SU-DHL-6 (cell line): ENCODE data around the gene EVPL.

ENCODE experiments used
- H2AFZ ChIP-seq: fragments of 200-600 bp; sonication (generic); 2 replicates; pipeline ENCODE4 v1.6.1; 2014; ENCODE audit warnings: low read depth, mild to moderate bottlenecking, moderate library complexity, mixed read lengths, antibody characterized with exemption, low read length; ENCODE audit not compliant: severe bottlenecking
- H3F3A ChIP-seq: fragments of 200-600 bp; shearing (Covaris generic); 2 replicates; pipeline ENCODE4 v1.6.0; 2016; ENCODE audit warnings: antibody characterized with exemption, mild to moderate bottlenecking; ENCODE audit not compliant: insufficient read depth
- H3K27ac ChIP-seq: fragments of 200-600 bp; sonication (generic); 2 replicates; pipeline ENCODE4 v1.5.1; 2016; ENCODE audit warnings: low read depth, mild to moderate bottlenecking, low read length, moderate library complexity, mixed read lengths
- H3K27me3 ChIP-seq: fragments of 200-600 bp; sonication (generic), shearing (Covaris generic); 2 replicates; pipeline ENCODE4 v1.6.0; 2014; ENCODE audit warnings: mild to moderate bottlenecking, low read length
- H3K36me3 ChIP-seq: fragments of 200-600 bp; sonication (generic); 2 replicates; pipeline ENCODE4 v1.6.1; 2014; ENCODE audit warnings: mild to moderate bottlenecking, low read length, mixed read lengths
- H3K4me2 ChIP-seq: fragments of 300-600, 200-600 bp; shearing (Covaris generic), sonication (generic); 2 replicates; pipeline ENCODE4 v1.6.0; 2014; ENCODE audit warnings: low read length, low read depth, mild to moderate bottlenecking; ENCODE audit not compliant: poor library complexity, severe bottlenecking
- H3K4me3 ChIP-seq: fragments of 200-600 bp; sonication (generic); 2 replicates; pipeline ENCODE4 v1.5.1; 2014; ENCODE audit warnings: antibody characterized with exemption, low read length, mild to moderate bottlenecking, mixed read lengths; ENCODE audit not compliant: insufficient read depth, poor library complexity, severe bottlenecking
- H3K79me2 ChIP-seq: fragments of 200-600 bp; sonication (generic); 2 replicates; pipeline ENCODE4 v1.6.1; 2014; ENCODE audit warnings: mild to moderate bottlenecking, low read length, moderate library complexity; ENCODE audit not compliant: insufficient read depth
- H3K9ac ChIP-seq: fragments of 200-600 bp; sonication (generic); 2 replicates; pipeline ENCODE4 v1.7.0; 2014; ENCODE audit warnings: mild to moderate bottlenecking, low read length
- H3K9me2 ChIP-seq: fragments of 200-600 bp; sonication (generic); replicated peaks from 2 replicates; pipeline ENCODE4 v1.6.1; 2014; ENCODE audit warnings: low read length; ENCODE audit not compliant: insufficient read depth
- H3K9me3 ChIP-seq: fragments of 200-600 bp; sonication (generic); 2 replicates; pipeline ENCODE4 v1.6.1; 2014; ENCODE audit warnings: low read length, mixed read lengths; ENCODE audit not compliant: insufficient read depth
- H4K20me1 ChIP-seq: fragments of 200-600 bp; sonication (generic); 2 replicates; pipeline ENCODE4 v1.6.1; 2014; ENCODE audit warnings: low read depth, mild to moderate bottlenecking, antibody characterized with exemption, low read length, moderate library complexity, mixed read lengths
- EZH2phosphoT487 ChIP-seq: fragments of 200-600 bp; sonication (generic), shearing (Covaris generic); conservative IDR thresholded peaks from 2 replicates; pipeline ENCODE4 v1.6.1; 2018; ENCODE audit warnings: mild to moderate bottlenecking, antibody characterized with exemption, low read length, moderate library complexity, mixed read lengths
- TF ChIP-seq, protein P1 (sequence below): fragments of 200-600 bp; sonication (generic); IDR thresholded peaks from one replicate; pipeline ENCODE4 v1.5.1; 2017; ENCODE audit warnings: antibody characterized with exemption, mild to moderate bottlenecking, low read length, moderate library complexity; ENCODE audit not compliant: insufficient read depth, poor library complexity, severe bottlenecking

EVPL gene

DNA sequence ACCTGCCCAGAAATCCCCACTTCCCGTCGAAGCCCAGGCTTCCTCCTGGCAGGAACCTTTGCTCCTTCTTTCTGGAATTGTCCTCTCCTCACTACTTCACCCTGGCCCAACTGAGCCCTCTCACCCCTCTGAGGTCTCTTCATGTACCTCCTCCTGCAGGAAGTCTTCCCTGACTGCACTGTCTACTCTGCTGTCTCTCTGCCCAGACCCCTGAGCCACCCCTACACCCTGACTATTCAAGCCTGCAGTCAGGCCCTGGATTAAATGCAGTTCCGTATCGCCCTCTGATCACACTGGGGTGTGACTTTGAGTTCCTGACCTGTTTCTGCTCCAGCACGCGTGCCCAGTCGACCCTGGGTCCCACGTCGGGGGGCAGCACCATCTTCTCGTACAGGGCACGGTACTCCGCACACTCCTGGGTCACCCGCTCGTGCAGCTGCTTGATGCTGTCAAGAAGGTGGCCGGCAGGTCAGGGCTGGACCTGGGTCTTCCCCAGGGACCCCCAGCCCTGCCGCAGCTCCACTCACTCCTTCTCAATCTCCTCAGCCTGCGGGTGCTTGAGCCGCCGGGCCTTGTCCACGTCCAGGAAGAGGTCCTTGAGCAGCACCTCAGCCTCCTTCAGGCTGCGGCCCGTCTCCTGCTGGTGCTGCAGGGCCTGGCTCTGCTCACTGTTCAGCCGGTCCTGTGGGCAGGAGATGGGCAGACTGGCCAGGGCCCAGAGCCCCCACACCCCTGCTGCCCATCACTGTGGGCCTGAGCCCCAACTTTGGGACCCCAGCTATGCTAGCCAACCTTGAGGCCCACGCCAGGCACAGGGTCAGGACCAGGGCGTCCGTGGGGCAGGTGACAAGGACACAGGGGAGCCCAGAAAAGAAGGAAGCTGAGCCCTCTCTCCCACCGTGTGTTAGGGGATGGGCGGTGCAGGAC, 3.9 kb downstream of the EVPL start:
- H3K9ac ChIP-seq = no peak overlapping the region
- no peak overlapping the region for H3K4me3 ChIP-seq
- no peaks in the 10 kb centered on the region for H3K27me3 ChIP-seq
- no peak overlapping the region for H3K4me2 ChIP-seq
- no peaks in the 10 kb centered on the region for H3K9me3 ChIP-seq
- no peak for TF ChIP-seq EZH2phosphoT487
- TF ChIP-seq, protein P1, sequence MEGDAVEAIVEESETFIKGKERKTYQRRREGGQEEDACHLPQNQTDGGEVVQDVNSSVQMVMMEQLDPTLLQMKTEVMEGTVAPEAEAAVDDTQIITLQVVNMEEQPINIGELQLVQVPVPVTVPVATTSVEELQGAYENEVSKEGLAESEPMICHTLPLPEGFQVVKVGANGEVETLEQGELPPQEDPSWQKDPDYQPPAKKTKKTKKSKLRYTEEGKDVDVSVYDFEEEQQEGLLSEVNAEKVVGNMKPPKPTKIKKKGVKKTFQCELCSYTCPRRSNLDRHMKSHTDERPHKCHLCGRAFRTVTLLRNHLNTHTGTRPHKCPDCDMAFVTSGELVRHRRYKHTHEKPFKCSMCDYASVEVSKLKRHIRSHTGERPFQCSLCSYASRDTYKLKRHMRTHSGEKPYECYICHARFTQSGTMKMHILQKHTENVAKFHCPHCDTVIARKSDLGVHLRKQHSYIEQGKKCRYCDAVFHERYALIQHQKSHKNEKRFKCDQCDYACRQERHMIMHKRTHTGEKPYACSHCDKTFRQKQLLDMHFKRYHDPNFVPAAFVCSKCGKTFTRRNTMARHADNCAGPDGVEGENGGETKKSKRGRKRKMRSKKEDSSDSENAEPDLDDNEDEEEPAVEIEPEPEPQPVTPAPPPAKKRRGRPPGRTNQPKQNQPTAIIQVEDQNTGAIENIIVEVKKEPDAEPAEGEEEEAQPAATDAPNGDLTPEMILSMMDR = no peak
- no peaks in the 10 kb centered on the region for H3K9me2 ChIP-seq
- no peak overlapping the region for H3K27ac ChIP-seq
- no peaks in the 10 kb centered on the region for H3K36me3 ChIP-seq
- H3K79me2 ChIP-seq = no peaks in the 10 kb centered on the region
- H4K20me1 ChIP-seq = no peaks in the 10 kb centered on the region
- no peak overlapping the region for H2AFZ ChIP-seq
- H3F3A ChIP-seq = 0 out of 2 replicates have a peak, but pooled peaks cover 4% of the 10 kb centered on the region

DNA sequence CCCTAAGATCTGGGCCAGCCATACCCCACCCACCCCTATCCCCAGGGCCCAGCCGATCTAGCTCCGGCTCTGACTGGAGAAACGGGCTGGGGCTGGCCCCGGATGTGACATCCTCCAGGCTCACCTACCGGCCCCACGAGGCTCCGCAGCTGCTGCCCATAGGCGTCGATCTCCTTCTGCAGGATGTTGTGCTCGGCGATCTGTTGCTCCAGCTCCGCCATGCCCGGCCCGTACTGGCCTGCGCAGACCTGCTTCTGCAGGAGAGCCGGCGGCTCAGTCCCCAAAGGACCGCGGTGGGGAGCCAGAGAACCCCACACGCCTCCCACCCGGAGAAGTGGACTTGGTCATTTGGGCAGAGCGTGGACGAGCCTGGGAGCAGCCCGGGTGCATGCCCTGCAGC, 4.8 kb downstream of the EVPL start:
- Histone ChIP-seq H3K9me2 (no peaks in the 10 kb centered on the region), H3K27ac (no peak overlapping the region), H3K4me3 (no peak overlapping the region), H3K27me3 (no peaks in the 10 kb centered on the region), H3K9me3 (no peaks in the 10 kb centered on the region), H3F3A (0 out of 2 replicates have a peak, but pooled peaks cover 4% of the 10 kb centered on the region), H3K79me2 (no peaks in the 10 kb centered on the region), H3K9ac (no peak overlapping the region), H4K20me1 (no peaks in the 10 kb centered on the region), H2AFZ (no peak overlapping the region), H3K4me2 (no peak overlapping the region), H3K36me3 (no peaks in the 10 kb centered on the region)
- no peak for TF ChIP-seq EZH2phosphoT487
- TF ChIP-seq, protein P1 = no peak

DNA sequence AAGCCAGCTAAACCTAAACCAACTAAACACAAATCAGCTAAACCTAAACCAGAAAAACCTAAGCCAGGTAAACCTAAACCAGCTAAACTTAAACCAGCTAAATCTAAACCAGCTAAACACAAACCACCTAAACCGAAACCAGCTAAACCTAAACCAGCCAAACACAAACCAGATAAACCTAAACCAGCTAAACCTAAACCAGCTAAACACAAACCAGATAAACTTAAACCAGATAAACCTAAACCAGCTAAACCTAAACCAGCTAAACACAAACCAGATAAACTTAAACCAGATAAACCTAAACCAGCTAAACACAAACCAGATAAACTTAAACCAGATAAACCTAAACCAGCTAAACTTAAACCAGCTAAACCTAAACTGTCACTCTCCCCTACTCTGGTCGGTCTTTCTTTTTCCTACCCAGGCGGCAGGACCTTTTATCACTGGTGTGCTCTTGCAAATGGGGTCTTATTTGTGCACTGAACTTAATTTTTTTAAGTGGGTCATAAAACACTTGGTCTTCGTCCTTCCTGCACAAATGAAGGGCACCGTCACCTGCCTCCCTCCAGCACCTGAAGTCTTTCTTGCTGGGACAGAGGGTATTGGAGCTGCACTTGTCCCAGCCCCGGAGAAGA, 7.2 kb downstream of the EVPL start:
- TF ChIP-seq EZH2phosphoT487 = no peak
- TF ChIP-seq, protein P1 = no peak
- H3K9ac ChIP-seq = no peak overlapping the region
- H3K4me3 ChIP-seq = no peak overlapping the region
- no peaks in the 10 kb centered on the region for H3K27me3 ChIP-seq
- no peaks in the 10 kb centered on the region for H3K36me3 ChIP-seq
- no peak overlapping the region for H3K27ac ChIP-seq
- no peak overlapping the region for H2AFZ ChIP-seq
- H3K79me2 ChIP-seq = no peaks in the 10 kb centered on the region
- 0 out of 2 replicates have a peak, but pooled peaks cover 4% of the 10 kb centered on the region for H3F3A ChIP-seq
- H4K20me1 ChIP-seq = no peaks in the 10 kb centered on the region
- H3K9me2 ChIP-seq = no peaks in the 10 kb centered on the region
- H3K4me2 ChIP-seq = no peak overlapping the region
- no peaks in the 10 kb centered on the region for H3K9me3 ChIP-seq
